HEK293T (cell line): ENCODE results near the gene NRP1.

ENCODE experiments used
- CTCF ChIA-PET: fragments of 350-600 bp; formaldehyde crosslinking; extraction: SDS; loops from one replicate; lab custom pipeline; 2021; ENCODE audit warnings: antibody characterized with exemption, inconsistent platforms; lab: Yijun Ruan, JAX
- POLR2A ChIA-PET: fragments of 350-600 bp; formaldehyde crosslinking; extraction: SDS; loops from one replicate; lab custom pipeline; 2020; ENCODE audit warnings: antibody characterized with exemption, inconsistent platforms; lab: Yijun Ruan, JAX
- DNase-seq: peaks from one replicate; pipeline ENCODE4 v3.0.0; 2012; ENCODE audit warnings: mixed read lengths; ENCODE audit errors: extremely low spot score
- ARNT ChIP-seq: fragments of 450-650 bp; IDR thresholded peaks from 2 replicates; pipeline ENCODE4 v1.6.1; 2017; ENCODE audit warnings: mild to moderate bottlenecking
- BHLHE40 ChIP-seq: fragments of 450-650 bp; IDR thresholded peaks from 2 replicates; pipeline ENCODE4 v1.6.1; 2016; ENCODE audit warnings: mild to moderate bottlenecking, moderate library complexity, borderline replicate concordance
- CTBP1 ChIP-seq: fragments of 450-650 bp; IDR thresholded peaks from 2 replicates; pipeline ENCODE4 v1.6.1; 2016; ENCODE audit warnings: borderline replicate concordance
- ELF4 ChIP-seq: fragments of 450-650 bp; IDR thresholded peaks from 2 replicates; pipeline ENCODE4 v1.6.1; 2017; ENCODE audit warnings: antibody characterized with exemption
- FOXA1 ChIP-seq: fragments of 450-650 bp; IDR thresholded peaks from 2 replicates; pipeline ENCODE4 v1.6.1; 2016; ENCODE audit warnings: mild to moderate bottlenecking
- FOXK2 ChIP-seq: fragments of 450-650 bp; IDR thresholded peaks from 2 replicates; pipeline ENCODE4 v1.6.1; 2016; ENCODE audit warnings: mild to moderate bottlenecking
- FOXM1 ChIP-seq: fragments of 450-650 bp; IDR thresholded peaks from 2 replicates; pipeline ENCODE4 v1.6.1; 2017; ENCODE audit warnings: mild to moderate bottlenecking, borderline replicate concordance
- HDGF ChIP-seq: fragments of 450-650 bp; IDR thresholded peaks from 2 replicates; pipeline ENCODE4 v1.6.1; 2017; ENCODE audit warnings: antibody characterized with exemption, borderline replicate concordance
- L3MBTL2 ChIP-seq: fragments of 450-650 bp; conservative IDR thresholded peaks from 2 replicates; pipeline ENCODE4 v1.6.1; 2016; ENCODE audit warnings: mild to moderate bottlenecking
- LEF1 ChIP-seq: fragments of 450-650 bp; IDR thresholded peaks from 2 replicates; pipeline ENCODE4 v1.6.1; 2017; ENCODE audit warnings: mild to moderate bottlenecking, borderline replicate concordance
- NFRKB ChIP-seq: fragments of 450-650 bp; IDR thresholded peaks from 2 replicates; pipeline ENCODE4 v1.6.1; 2016; ENCODE audit warnings: mild to moderate bottlenecking, moderate library complexity
- PKNOX1 ChIP-seq: fragments of 450-650 bp; IDR thresholded peaks from 2 replicates; pipeline ENCODE4 v1.6.1; 2016
- SP1 ChIP-seq: fragments of 450-650 bp; IDR thresholded peaks from 2 replicates; pipeline ENCODE4 v1.6.1; 2017
- SUZ12 ChIP-seq: fragments of 450-650 bp; IDR thresholded peaks from 2 replicates; pipeline ENCODE4 v1.6.1; 2016; ENCODE audit warnings: mild to moderate bottlenecking
- TARDBP ChIP-seq: fragments of 450-650 bp; IDR thresholded peaks from 2 replicates; pipeline ENCODE4 v1.6.1; 2016
- ZNF384 ChIP-seq: fragments of 450-650 bp; IDR thresholded peaks from 2 replicates; pipeline ENCODE4 v1.6.1; 2016

Gene NRP1

GRCh38 chr10:33331379-33331694, 3.1 kb downstream of the NRP1 start:
- POLR2A ChIA-PET, result interaction anchor here (0.6 kb wide), 1 partner anchor 156 kb away, joined by 3 read pairs; no protein-coding TSS in a partner anchor
- TF ChIP-seq PKNOX1 (no peak), NFRKB (no peak), BHLHE40 (no peak), ELF4 (no peak), ZNF384 (no peak), FOXK2 (no peak), HDGF (no peak), LEF1 (no peak), CTBP1 (no peak), SP1 (no peak)
- DNase-seq, result no peak
- CTCF ChIA-PET, result interaction anchor here (0.6 to 0.7 kb wide), 2 partner anchors 56 to 942 kb away, joined by 3 to 4 read pairs; no protein-coding TSS in a partner anchor

GRCh38 chr10:33330543-33331378, 3.7 kb downstream of the NRP1 start:
- peak; percentile 65; the same call in 1 of the 2 replicates for TF ChIP-seq CTBP1
- TF ChIP-seq NFRKB, result no peak
- TF ChIP-seq HDGF, result no peak
- TF ChIP-seq L3MBTL2, result no peak
- peak; percentile 40; the same call in 1 of the 2 replicates for TF ChIP-seq PKNOX1
- ChIA-PET POLR2A (no interaction called here), CTCF (interaction anchor here (0.6 to 0.7 kb wide), 2 partner anchors 40 to 943 kb away, joined by 3 to 4 read pairs; no protein-coding TSS in a partner anchor)
- DNase-seq, result peak; percentile 38

GRCh38 chr10:33329178-33329577, 5.3 kb downstream of the NRP1 start:
- CTCF ChIA-PET, result no interaction called here
- TF ChIP-seq HDGF, result no peak
- TF ChIP-seq L3MBTL2, result no peak
- no peak for TF ChIP-seq LEF1
- TF ChIP-seq CTBP1, result no peak
- no peak for DNase-seq
- POLR2A ChIA-PET, result no interaction called here

GRCh38 chr10:33328253-33328652, 6.2 kb downstream of the NRP1 start:
- ChIA-PET CTCF (interaction anchor here (0.5 to 1.4 kb wide), 4 partner anchors 50 to 453 kb away, joined by 3 to 4 read pairs (median 3); no protein-coding TSS in a partner anchor), POLR2A (no interaction called here)
- TF ChIP-seq FOXA1, result no peak
- TF ChIP-seq HDGF, result no peak
- TF ChIP-seq ARNT, result no peak
- TF ChIP-seq CTBP1, result no peak
- no peak for TF ChIP-seq TARDBP
- no peak for TF ChIP-seq SUZ12
- TF ChIP-seq BHLHE40, result no peak
- TF ChIP-seq FOXK2, result no peak
- TF ChIP-seq SP1, result no peak
- no peak for TF ChIP-seq LEF1
- TF ChIP-seq NFRKB, result no peak
- no peak for TF ChIP-seq L3MBTL2
- no peak for TF ChIP-seq ELF4
- no peak for TF ChIP-seq FOXM1
- no peak for TF ChIP-seq PKNOX1
- TF ChIP-seq ZNF384, result no peak
- no peak for DNase-seq

- POLR2A ChIA-PET, result no interaction called here
- TF ChIP-seq LEF1 (no peak), ELF4 (no peak), FOXA1 (no peak), ZNF384 (no peak), NFRKB (no peak), FOXK2 (no peak), HDGF (no peak), FOXM1 (no peak), BHLHE40 (no peak), L3MBTL2 (no peak), ARNT (no peak), SUZ12 (no peak), TARDBP (no peak)
- CTCF ChIA-PET, result interaction anchor here (0.5 to 1.4 kb wide), 4 partner anchors 49 to 453 kb away, joined by 3 to 4 read pairs (median 3); no protein-coding TSS in a partner anchor
- no peak for DNase-seq
These were observed 6.7 kb downstream of the NRP1 start for GRCh38 chr10:33327751-33328150.

GRCh38 chr10:33326933-33327332, 7.5 kb downstream of the NRP1 start:
- no peak for DNase-seq
- ChIA-PET CTCF (no interaction called here), POLR2A (no interaction called here)
- TF ChIP-seq PKNOX1 (no peak), SP1 (no peak), BHLHE40 (no peak), ARNT (no peak), L3MBTL2 (no peak), CTBP1 (no peak), FOXA1 (no peak), HDGF (no peak), LEF1 (no peak), FOXK2 (no peak), FOXM1 (no peak), SUZ12 (no peak), TARDBP (no peak), NFRKB (no peak), ZNF384 (no peak), ELF4 (no peak)
